Uterus (tissue), 4 donors: ENCODE measurements around the gene KCNH3. TPM values are rescaled to one million over a fixed set of nuclear protein-coding genes. Genes with fewer than 3 reads are reported as not detected.
"Not testable (repeated sequence)": the region's sequence is repeated elsewhere in the genome, so short reads cannot be mapped to it uniquely, and the experiment has no call there.

Source experiments
- DNase-seq, 2 donors: peaks; one replicate each; pipeline ENCODE4 v3.0.0-alpha.2; 2019 to 2020
- H3K27ac ChIP-seq, 2 donors: fragments of 200-600 bp; sonication (generic); 1 replicate in 1 of 2; 2 replicates in 1 of 2; pipeline ENCODE4 v1.5.1; 2016 to 2018
- H3K27me3 ChIP-seq, 2 donors: fragments of 200-600 bp; sonication (generic); one replicate each; pipeline ENCODE4 v1.5.1; 2018 to 2019; ENCODE audit warnings: control low read depth in 1 of 2
- H3K36me3 ChIP-seq, 2 donors: fragments of 200-600 bp; sonication (generic); one replicate each; pipeline ENCODE4 v1.5.1; 2019; ENCODE audit warnings: control low read depth in 1 of 2
- H3K4me1 ChIP-seq, 2 donors: fragments of 200-600 bp; sonication (generic); one replicate each; pipeline ENCODE4 v1.5.1; 2018 to 2019; ENCODE audit warnings: control low read depth in 1 of 2
- H3K4me3 ChIP-seq, 2 donors: fragments of 200-600 bp; sonication (generic); 1 replicate in 1 of 2; 2 replicates in 1 of 2; pipeline ENCODE4 v1.5.1; 2018 to 2019; ENCODE audit warnings: mild to moderate bottlenecking in 1 of 2
- H3K9me3 ChIP-seq, 2 donors: fragments of 200-600 bp; sonication (generic); one replicate each; pipeline ENCODE4 v1.5.1; 2019; ENCODE audit warnings: control low read depth in 1 of 2
- POLR2A ChIP-seq, 2 donors: fragments of 450-650 bp; IDR thresholded peaks; one replicate each; pipeline ENCODE4 v1.6.1; 2016; ENCODE audit warnings: antibody characterized with exemption in 2 of 2, mild to moderate bottlenecking in 1 of 2, moderate library complexity in 1 of 2
- intact Hi-C: fragments of 100-400 bp; cut with DNase I; formaldehyde crosslinking; loops from one replicate; pipeline ENCODE4 v1.15.1; 2023; ENCODE audit warnings: low total_unique reads
- total RNA-seq, 4 donors: library from RNA; depleted of rRNA in 3 of 4; stranded (reverse); fragments of >200 nt in 3 of 4; gene quantifications; one replicate each; pipeline versions ENCODE4 v1.1.0 to v1.2.4, GENCODE V29; 2014 to 2023
- TF ChIP-seq, protein P1 (sequence below), 4 experiments: fragments of 200-600 bp in 2 of 4; fragments of 450-650 bp in 2 of 4; sonication (generic) in 2 of 4; IDR thresholded peaks; one replicate each; pipeline ENCODE4 v1.5.1; 2016 to 2019; ENCODE audit warnings: antibody characterized with exemption in 4 of 4, mild to moderate bottlenecking in 2 of 4, moderate library complexity in 1 of 4
- donor health status: DM: yes; HTN: yes; CAD: no.

Gene KCNH3
- total RNA-seq, 4 donors from 2014 or later = under 0.01 to 1.7 (median 0.43) TPM; not detected in 1

DNA sequence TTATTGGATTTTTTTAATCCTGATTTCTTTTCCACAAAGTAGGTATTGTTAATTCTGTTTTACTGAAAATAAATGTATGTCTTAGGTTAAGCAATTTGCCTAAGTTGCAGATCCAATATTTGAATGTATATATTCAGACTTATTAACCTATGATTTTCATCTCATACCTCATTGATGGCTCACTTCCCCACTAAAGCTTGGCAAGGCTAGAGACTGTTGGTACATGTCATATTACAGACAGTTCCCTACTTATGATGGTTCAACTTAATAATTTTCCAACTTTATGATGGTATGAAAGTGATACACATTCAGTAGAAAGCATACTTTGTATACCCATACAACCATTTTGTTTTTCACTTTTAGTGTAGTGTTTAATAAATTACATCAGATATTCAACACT is 33.2 kb upstream of the KCNH3 start:
- Histone ChIP-seq H3K9me3 (no peaks in the 10 kb centered on the region), H3K27me3 (no peaks in the 10 kb centered on the region), H3K4me1 (no peaks in the 10 kb centered on the region), H3K36me3 (no peaks in the 10 kb centered on the region), H3K27ac (no peak overlapping the region), H3K4me3 (no peak overlapping the region)
- no peak for DNase-seq
- intact Hi-C loops = no loop called here
- no peak for TF ChIP-seq POLR2A (IDR thresholded peaks at IDR 0.05)
- TF ChIP-seq, protein P1, sequence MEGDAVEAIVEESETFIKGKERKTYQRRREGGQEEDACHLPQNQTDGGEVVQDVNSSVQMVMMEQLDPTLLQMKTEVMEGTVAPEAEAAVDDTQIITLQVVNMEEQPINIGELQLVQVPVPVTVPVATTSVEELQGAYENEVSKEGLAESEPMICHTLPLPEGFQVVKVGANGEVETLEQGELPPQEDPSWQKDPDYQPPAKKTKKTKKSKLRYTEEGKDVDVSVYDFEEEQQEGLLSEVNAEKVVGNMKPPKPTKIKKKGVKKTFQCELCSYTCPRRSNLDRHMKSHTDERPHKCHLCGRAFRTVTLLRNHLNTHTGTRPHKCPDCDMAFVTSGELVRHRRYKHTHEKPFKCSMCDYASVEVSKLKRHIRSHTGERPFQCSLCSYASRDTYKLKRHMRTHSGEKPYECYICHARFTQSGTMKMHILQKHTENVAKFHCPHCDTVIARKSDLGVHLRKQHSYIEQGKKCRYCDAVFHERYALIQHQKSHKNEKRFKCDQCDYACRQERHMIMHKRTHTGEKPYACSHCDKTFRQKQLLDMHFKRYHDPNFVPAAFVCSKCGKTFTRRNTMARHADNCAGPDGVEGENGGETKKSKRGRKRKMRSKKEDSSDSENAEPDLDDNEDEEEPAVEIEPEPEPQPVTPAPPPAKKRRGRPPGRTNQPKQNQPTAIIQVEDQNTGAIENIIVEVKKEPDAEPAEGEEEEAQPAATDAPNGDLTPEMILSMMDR (IDR thresholded peaks at IDR 0.05) = no peak

- H3K4me1 ChIP-seq = no peaks in the 10 kb centered on the region
- H3K9me3 ChIP-seq = no peaks in the 10 kb centered on the region
- H3K36me3 ChIP-seq = no peaks in the 10 kb centered on the region
- intact Hi-C loops = no loop called here
- H3K4me3 ChIP-seq = no peak overlapping the region
- DNase-seq = no peak
- H3K27me3 ChIP-seq = no peaks in the 10 kb centered on the region
- TF ChIP-seq, protein P1 (IDR thresholded peaks at IDR 0.05) = no peak
- no peak for TF ChIP-seq POLR2A (IDR thresholded peaks at IDR 0.05)
- no peak overlapping the region for H3K27ac ChIP-seq
Measured at GRCh38 chr12:49507139-49507538, 31.7 kb upstream of the KCNH3 start.

GRCh38 chr12:49509681-49510080 is 29.1 kb upstream of the KCNH3 start:
- not testable (repeated sequence) for H3K4me1 ChIP-seq, H3K36me3 ChIP-seq, H3K9me3 ChIP-seq, H3K4me3 ChIP-seq, H3K27ac ChIP-seq, H3K27me3 ChIP-seq, DNase-seq
- intact Hi-C loops = loop anchor here (10.0 kb wide), 1 partner anchor 175 kb away; the partner anchor contains the start of gene C1QL4

GRCh38 chr12:49511410-49511809 is 27.4 kb upstream of the KCNH3 start:
- no peak overlapping the region for H3K4me3 ChIP-seq
- intact Hi-C loops = loop anchor here (10.0 kb wide), 1 partner anchor 177 kb away; the partner anchor contains the start of gene C1QL4
- TF ChIP-seq, protein P1 (IDR thresholded peaks at IDR 0.05) = no peak
- no peak for TF ChIP-seq POLR2A (IDR thresholded peaks at IDR 0.05)
- H3K27me3 ChIP-seq = no peaks in the 10 kb centered on the region
- DNase-seq = no peak
- no peaks in the 10 kb centered on the region for H3K9me3 ChIP-seq
- no peak overlapping the region for H3K27ac ChIP-seq
- H3K4me1 ChIP-seq = no peaks in the 10 kb centered on the region
- no peaks in the 10 kb centered on the region for H3K36me3 ChIP-seq

DNA sequence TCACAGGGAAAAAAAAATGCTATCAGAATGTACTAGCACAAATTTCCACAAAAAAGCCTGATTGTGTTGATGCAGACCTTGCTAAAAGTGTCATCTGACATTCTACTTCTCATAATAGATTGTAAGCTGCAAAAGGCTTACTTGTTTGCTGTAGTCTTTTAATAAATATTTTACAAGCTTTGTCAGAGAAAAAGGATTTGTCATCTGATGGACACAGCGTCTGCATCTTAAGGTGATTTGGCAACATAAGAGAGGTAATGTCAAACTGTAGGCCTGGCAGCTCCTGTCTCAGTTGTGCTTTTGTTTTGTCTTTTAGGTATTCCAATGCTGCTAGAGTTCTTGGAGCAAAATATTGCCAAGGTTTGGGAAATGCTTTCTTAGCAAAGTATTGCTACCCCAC is 26.3 kb upstream of the KCNH3 start:
- H3K36me3 ChIP-seq = no peaks in the 10 kb centered on the region
- TF ChIP-seq, protein P1 (IDR thresholded peaks at IDR 0.05) = no peak
- no peak for TF ChIP-seq POLR2A (IDR thresholded peaks at IDR 0.05)
- no peaks in the 10 kb centered on the region for H3K9me3 ChIP-seq
- no peaks in the 10 kb centered on the region for H3K27me3 ChIP-seq
- no peak for DNase-seq
- no peaks in the 10 kb centered on the region for H3K4me1 ChIP-seq
- intact Hi-C loops = loop anchor here (10.0 kb wide), 1 partner anchor 178 kb away; the partner anchor contains the start of gene C1QL4
- no peak overlapping the region for H3K4me3 ChIP-seq
- no peak overlapping the region for H3K27ac ChIP-seq

- H3K4me3 ChIP-seq = no peak overlapping the region
- no peak overlapping the region for H3K27ac ChIP-seq
- no peaks in the 10 kb centered on the region for H3K4me1 ChIP-seq
- H3K27me3 ChIP-seq = no peaks in the 10 kb centered on the region
- TF ChIP-seq, protein P1 (IDR thresholded peaks at IDR 0.05) = no peak
- no peak for TF ChIP-seq POLR2A (IDR thresholded peaks at IDR 0.05)
- DNase-seq = no peak
- no peaks in the 10 kb centered on the region for H3K9me3 ChIP-seq
- intact Hi-C loops = loop anchor here (10.0 kb wide), 1 partner anchor 180 kb away; the partner anchor contains the start of gene C1QL4
- H3K36me3 ChIP-seq = no peaks in the 10 kb centered on the region
Measured at GRCh38 chr12:49515266-49515665, 23.6 kb upstream of the KCNH3 start.
